Uterus (tissue), 4 donors: ENCODE measurements around the gene PIH1D1. TPM values are rescaled to one million over a fixed set of nuclear protein-coding genes. Genes with fewer than 3 reads are reported as not detected.

ENCODE experiments used
- DNase-seq, 2 donors: peaks; one replicate each; pipeline ENCODE4 v3.0.0-alpha.2; 2019 to 2020
- H3K27ac ChIP-seq, 2 donors: fragments of 200-600 bp; sonication (generic); 1 replicate in 1 of 2; 2 replicates in 1 of 2; pipeline ENCODE4 v1.5.1; 2016 to 2018
- H3K27me3 ChIP-seq, 2 donors: fragments of 200-600 bp; sonication (generic); one replicate each; pipeline ENCODE4 v1.5.1; 2018 to 2019; ENCODE audit warnings: control low read depth in 1 of 2
- H3K36me3 ChIP-seq, 2 donors: fragments of 200-600 bp; sonication (generic); one replicate each; pipeline ENCODE4 v1.5.1; 2019; ENCODE audit warnings: control low read depth in 1 of 2
- H3K4me1 ChIP-seq, 2 donors: fragments of 200-600 bp; sonication (generic); one replicate each; pipeline ENCODE4 v1.5.1; 2018 to 2019; ENCODE audit warnings: control low read depth in 1 of 2
- H3K4me3 ChIP-seq, 2 donors: fragments of 200-600 bp; sonication (generic); 1 replicate in 1 of 2; 2 replicates in 1 of 2; pipeline ENCODE4 v1.5.1; 2018 to 2019; ENCODE audit warnings: mild to moderate bottlenecking in 1 of 2
- H3K9me3 ChIP-seq, 2 donors: fragments of 200-600 bp; sonication (generic); one replicate each; pipeline ENCODE4 v1.5.1; 2019; ENCODE audit warnings: control low read depth in 1 of 2
- CTCF ChIP-seq, 4 experiments: fragments of 200-600 bp in 2 of 4; fragments of 450-650 bp in 2 of 4; sonication (generic) in 2 of 4; IDR thresholded peaks; one replicate each; pipeline ENCODE4 v1.5.1; 2016 to 2019; ENCODE audit warnings: antibody characterized with exemption in 4 of 4, mild to moderate bottlenecking in 2 of 4, moderate library complexity in 1 of 4
- POLR2A ChIP-seq, 2 donors: fragments of 450-650 bp; IDR thresholded peaks; one replicate each; pipeline ENCODE4 v1.6.1; 2016; ENCODE audit warnings: antibody characterized with exemption in 2 of 2, mild to moderate bottlenecking in 1 of 2, moderate library complexity in 1 of 2
- intact Hi-C: fragments of 100-400 bp; cut with DNase I; formaldehyde crosslinking; loops from one replicate; pipeline ENCODE4 v1.15.1; 2023; ENCODE audit warnings: low total_unique reads
- total RNA-seq, 4 donors: library from RNA; depleted of rRNA in 3 of 4; stranded (reverse); fragments of >200 nt in 3 of 4; gene quantifications; one replicate each; pipeline versions ENCODE4 v1.1.0 to v1.2.4, GENCODE V29; 2014 to 2023
- donor health status: DM: yes; HTN: yes; CAD: no.

The PIH1D1 gene
- total RNA-seq, 4 donors from 2014 or later = 31.2 to 70.2 (median 46.5) TPM

- no peaks in the 10 kb centered on the region for H3K36me3 ChIP-seq
- H3K27me3 ChIP-seq = peaks cover 29 to 31% of the 10 kb centered on the region in 2 donors
- no peak overlapping the region for H3K4me3 ChIP-seq
- peaks cover 0 to 17% of the 10 kb centered on the region in 2 donors for H3K4me1 ChIP-seq
- no peaks in the 10 kb centered on the region for H3K9me3 ChIP-seq
- TF ChIP-seq POLR2A (IDR thresholded peaks at IDR 0.05) (no peak), CTCF (IDR thresholded peaks at IDR 0.05) (no peak)
- no peak overlapping the region for H3K27ac ChIP-seq
- intact Hi-C loops = no loop called here
- no peak for DNase-seq
Measured at GRCh38 chr19:49418511-49418910, 33.1 kb downstream of the PIH1D1 start.

- no peak for TF ChIP-seq CTCF (IDR thresholded peaks at IDR 0.05)
- no peak for TF ChIP-seq POLR2A (IDR thresholded peaks at IDR 0.05)
- H3K27ac ChIP-seq = no peak overlapping the region
- no peak overlapping the region for H3K4me3 ChIP-seq
- no peaks in the 10 kb centered on the region for H3K9me3 ChIP-seq
- peaks cover 15 to 19% of the 10 kb centered on the region in 2 donors for H3K27me3 ChIP-seq
- peaks cover 0 to 8% of the 10 kb centered on the region in 2 donors for H3K4me1 ChIP-seq
- H3K36me3 ChIP-seq = no peaks in the 10 kb centered on the region
- intact Hi-C loops = no loop called here
- DNase-seq = no peak
Measured at GRCh38 chr19:49417088-49417487, 34.5 kb downstream of the PIH1D1 start.

- Histone ChIP-seq H3K4me3 (no peak overlapping the region), H3K9me3 (no peaks in the 10 kb centered on the region), H3K36me3 (no peaks in the 10 kb centered on the region), H3K4me1 (peaks cover 0 to under 1% of the 10 kb centered on the region in 2 donors), H3K27me3 (peaks cover 5 to 13% of the 10 kb centered on the region in 2 donors), H3K27ac (no peak overlapping the region)
- TF ChIP-seq POLR2A (IDR thresholded peaks at IDR 0.05) = no peak
- no peak for TF ChIP-seq CTCF (IDR thresholded peaks at IDR 0.05)
- DNase-seq = no peak
- intact Hi-C loops = no loop called here
Measured at GRCh38 chr19:49415810-49416200, 35.8 kb downstream of the PIH1D1 start.

- Histone ChIP-seq H3K4me3 (no peak overlapping the region), H3K4me1 (no peaks in the 10 kb centered on the region), H3K9me3 (no peaks in the 10 kb centered on the region), H3K27ac (no peak overlapping the region), H3K27me3 (peaks cover 5 to 7% of the 10 kb centered on the region in 2 donors), H3K36me3 (no peaks in the 10 kb centered on the region)
- TF ChIP-seq CTCF (IDR thresholded peaks at IDR 0.05) = no peak
- no peak for TF ChIP-seq POLR2A (IDR thresholded peaks at IDR 0.05)
- no peak for DNase-seq
- intact Hi-C loops = no loop called here
Measured at GRCh38 chr19:49415102-49415809, 36.4 kb downstream of the PIH1D1 start.

GRCh38 chr19:49414256-49414655, 37.4 kb downstream of the PIH1D1 start:
- H3K4me1 ChIP-seq = no peaks in the 10 kb centered on the region

More at GRCh38 chr19:49414256-49414655, 37.4 kb downstream of the PIH1D1 start:
- no peaks in the 10 kb centered on the region for H3K9me3 ChIP-seq
- intact Hi-C loops = no loop called here
- H3K4me3 ChIP-seq = no peak overlapping the region
- peaks cover 5% of the 10 kb centered on the region in 2 donors for H3K27me3 ChIP-seq
- H3K27ac ChIP-seq = no peak overlapping the region
- no peak for DNase-seq
- no peaks in the 10 kb centered on the region for H3K36me3 ChIP-seq
- no peak for TF ChIP-seq POLR2A (IDR thresholded peaks at IDR 0.05)
- no peak for TF ChIP-seq CTCF (IDR thresholded peaks at IDR 0.05)
